Esophagus muscularis mucosa (tissue), 3 donors: ENCODE data around the gene MN1.

ENCODE experiments used
- CTCF ChIP-seq, 3 experiments: fragments of 200-600 bp in 2 of 3; fragments of 450-650 bp in 1 of 3; sonication (generic) in 2 of 3; IDR thresholded peaks; one replicate each; pipeline ENCODE4 v1.5.1; 2017 to 2019; ENCODE audit warnings: antibody characterized with exemption in 3 of 3, mild to moderate bottlenecking in 2 of 3, moderate library complexity in 1 of 3
- POLR2A ChIP-seq: fragments of 450-650 bp; IDR thresholded peaks from one replicate; pipeline ENCODE4 v1.6.1; 2017; ENCODE audit warnings: antibody characterized with exemption, moderate library complexity, mild to moderate bottlenecking, low read depth
- POLR2AphosphoS5 ChIP-seq, 2 donors: sonication (generic); formaldehyde crosslinking; IDR thresholded peaks; one replicate each; pipeline ENCODE4 v1.6.1; 2017; ENCODE audit warnings: antibody characterized with exemption in 2 of 2

GRCh38 chr22:27800250-27801201, 1.0 kb downstream of the MN1 start:
- peak in 1 of 3 experiments; percentile 8 for TF ChIP-seq CTCF (IDR thresholded peaks at IDR 0.05)
- TF ChIP-seq POLR2A = peak; percentile 24
- TF ChIP-seq POLR2AphosphoS5 (IDR thresholded peaks at IDR 0.05) = peak; percentile 57 to 69
